SH-SY5Y (cell line): ENCODE results near the gene CXCL3.

Experiments
- GATA2 ChIP-seq: IDR thresholded peaks from 2 replicates; pipeline ENCODE4 v1.6.1; 2011; ENCODE audit warnings: mild to moderate bottlenecking, low read depth, low read length
- GATA3 ChIP-seq: IDR thresholded peaks from 2 replicates; pipeline ENCODE4 v1.6.1; 2011; ENCODE audit warnings: low read depth, mild to moderate bottlenecking, low read length, moderate library complexity

The CXCL3 gene

GRCh38 chr4:74058048-74058651 is 19.7 kb upstream of the CXCL3 start:
- TF ChIP-seq GATA2 (no peak), GATA3 (no peak)

- TF ChIP-seq GATA2 (no peak), GATA3 (no peak)
Observed at GRCh38 chr4:74057588-74057987, 19.1 kb upstream of the CXCL3 start.

- TF ChIP-seq GATA2 (no peak), GATA3 (no peak)
Observed at GRCh38 chr4:74056858-74057562, 18.5 kb upstream of the CXCL3 start.

GRCh38 chr4:74056114-74056857 is 17.8 kb upstream of the CXCL3 start:
- TF ChIP-seq GATA3 (no peak), GATA2 (no peak)

- no peak for TF ChIP-seq GATA2
- no peak for TF ChIP-seq GATA3
Observed at GRCh38 chr4:74055498-74055897, 17.0 kb upstream of the CXCL3 start.

GRCh38 chr4:74055096-74055495 is 16.6 kb upstream of the CXCL3 start:
- TF ChIP-seq GATA2 (no peak), GATA3 (no peak)

GRCh38 chr4:74054483-74055047 is 16.1 kb upstream of the CXCL3 start:
- TF ChIP-seq GATA3, result no peak
- no peak for TF ChIP-seq GATA2

- TF ChIP-seq GATA3 (no peak), GATA2 (no peak)
Observed at GRCh38 chr4:74047152-74047551, 8.7 kb upstream of the CXCL3 start.

- no peak for TF ChIP-seq GATA3
- no peak for TF ChIP-seq GATA2
Observed at GRCh38 chr4:74045772-74046171, 7.3 kb upstream of the CXCL3 start.

GRCh38 chr4:74045247-74045646 is 6.8 kb upstream of the CXCL3 start:
- TF ChIP-seq GATA2, result no peak
- no peak for TF ChIP-seq GATA3

- TF ChIP-seq GATA2 (no peak), GATA3 (no peak)
Observed at GRCh38 chr4:74044677-74045076, 6.2 kb upstream of the CXCL3 start.

GRCh38 chr4:74042681-74043080 is 4.2 kb upstream of the CXCL3 start:
- no peak for TF ChIP-seq GATA2
- TF ChIP-seq GATA3, result no peak

- no peak for TF ChIP-seq GATA2
- no peak for TF ChIP-seq GATA3
Observed at GRCh38 chr4:74041418-74041817, 2.9 kb upstream of the CXCL3 start.

- no peak for TF ChIP-seq GATA2
- no peak for TF ChIP-seq GATA3
Observed at GRCh38 chr4:74039315-74039763, 850 bp upstream of the CXCL3 start.

- TF ChIP-seq GATA2 (no peak), GATA3 (no peak)
Observed at GRCh38 chr4:74038086-74038424, 434 bp downstream of the CXCL3 start.
